HepG2 (cell line): ENCODE results near the gene KIN. TPM values are rescaled to one million over a fixed set of nuclear protein-coding genes. Genes with fewer than 3 reads are reported as not detected.

Source experiments
- HNRNPLL ChIP-seq: fragments of 200-400 bp; formaldehyde crosslinking; IDR thresholded peaks from 2 replicates; pipeline ENCODE4 v1.6.1; 2017; ENCODE audit warnings: mild to moderate bottlenecking, low read depth, low read length; ENCODE audit not compliant: poor library complexity, severe bottlenecking
- NFKBIZ ChIP-seq: IDR thresholded peaks from 2 replicates; pipeline ENCODE4 v1.6.1; 2018; ENCODE audit warnings: missing genetic modification reagents, missing compliant biosample characterization
- RNF219 ChIP-seq: sonication (generic); formaldehyde crosslinking; IDR thresholded peaks from 2 replicates; pipeline ENCODE4 v1.5.0; 2020; ENCODE audit warnings: mild to moderate bottlenecking, missing genetic modification reagents
- SNAPC5 ChIP-seq: sonication (generic); formaldehyde crosslinking; IDR thresholded peaks from 2 replicates; pipeline ENCODE4 v1.8.1; 2023; ENCODE audit warnings: mild to moderate bottlenecking, missing genetic modification reagents, borderline replicate concordance
- SOX6 ChIP-seq, 2 experiments: fragments of 450-650 bp in 1 of 2; sonication (generic) in 1 of 2; formaldehyde crosslinking in 1 of 2; IDR thresholded peaks; 2 replicates each; pipeline versions ENCODE4 v1.4.0 to v1.6.1; 2017 to 2020; ENCODE audit warnings: antibody characterized with exemption in 1 of 2, mild to moderate bottlenecking in 1 of 2, missing genetic modification reagents in 1 of 2
- SP5 ChIP-seq: IDR thresholded peaks from 2 replicates; pipeline ENCODE4 v1.6.1; 2016; ENCODE audit warnings: low read depth, borderline replicate concordance
- TAF1 ChIP-seq: sonication (generic); formaldehyde crosslinking; IDR thresholded peaks from 2 replicates; pipeline ENCODE4 v1.4.0; 2020; ENCODE audit warnings: missing genetic modification reagents
- TRAFD1 ChIP-seq: sonication (generic); formaldehyde crosslinking; IDR thresholded peaks from 2 replicates; pipeline ENCODE4 v1.5.1; 2020; ENCODE audit warnings: missing genetic modification reagents, mild to moderate bottlenecking, borderline replicate concordance
- ZFX ChIP-seq: sonication (generic); formaldehyde crosslinking; IDR thresholded peaks from 2 replicates; pipeline ENCODE4 v1.4.0; 2020; ENCODE audit warnings: mild to moderate bottlenecking, low read depth, missing genetic modification reagents, moderate library complexity
- ZMYM4 ChIP-seq: sonication (generic); formaldehyde crosslinking; IDR thresholded peaks from 2 replicates; pipeline ENCODE4 v1.8.1; 2023; ENCODE audit warnings: mild to moderate bottlenecking, missing genetic modification reagents
- ZNF180 ChIP-seq: sonication (generic); formaldehyde crosslinking; IDR thresholded peaks from 2 replicates; pipeline ENCODE4 v1.4.0; 2020; ENCODE audit warnings: low read depth, missing genetic modification reagents, borderline replicate concordance
- ZNF280D ChIP-seq: sonication (generic); formaldehyde crosslinking; IDR thresholded peaks from 2 replicates; pipeline ENCODE4 v1.5.1; 2020; ENCODE audit warnings: mild to moderate bottlenecking, missing genetic modification reagents
- ZNF484 ChIP-seq: sonication (generic); formaldehyde crosslinking; IDR thresholded peaks from 2 replicates; pipeline ENCODE4 v1.5.1; 2020; ENCODE audit warnings: mild to moderate bottlenecking, low read depth, missing genetic modification reagents, borderline replicate concordance
- ZNF556 ChIP-seq: sonication (generic); formaldehyde crosslinking; IDR thresholded peaks from 2 replicates; pipeline ENCODE4 v1.4.0; 2020; ENCODE audit warnings: mild to moderate bottlenecking, missing genetic modification reagents, borderline replicate concordance
- ZNF770 ChIP-seq: sonication (generic); formaldehyde crosslinking; IDR thresholded peaks from 2 replicates; pipeline ENCODE4 v1.5.0; 2020; ENCODE audit warnings: mild to moderate bottlenecking, missing genetic modification reagents
- ZZZ3 ChIP-seq: sonication (generic); formaldehyde crosslinking; IDR thresholded peaks from 2 replicates; pipeline ENCODE4 v1.4.0; 2020; ENCODE audit warnings: missing genetic modification reagents, mild to moderate bottlenecking, borderline replicate concordance
- polyA plus RNA-seq, 8 experiments: library from polyadenylated mRNA; depleted of rRNA in 3 of 8; stranded (reverse) in 7 of 8; unstranded in 1 of 8; fragments of >200 nt; fragmentation: Illumina TruSeq in 4 of 8; extraction: Trizol in 4 of 8; gene quantifications; 2 replicates each; pipeline versions ENCODE4 v1.2.1 to v1.2.3, GENCODE V29; 2011 to 2016; ENCODE audit warnings: low read depth in 4 of 8, missing spikeins in 1 of 8, mixed read lengths in 1 of 8; ENCODE audit not compliant: insufficient read depth in 1 of 8
- total RNA-seq, 5 experiments: library from RNA; depleted of rRNA; stranded (reverse); fragments of >200 nt; fragmentation: Illumina TruSeq; extraction: Trizol; gene quantifications; 2 replicates each; pipeline ENCODE4 v1.2.3, GENCODE V29; 2016; ENCODE audit warnings: low read depth in 1 of 5

Gene KIN
- total and polyA plus RNA-seq, 2 of the 13 experiments (the other 11 are each of a cell fraction or from before 2014, with no cell fraction given) = 4.9 to 23.2 TPM

GRCh38 chr10:7787857-7788638 is at the start of gene KIN, which contains the start of gene ATP5F1C (continued):
- TF ChIP-seq ZNF280D (CRISPR knock-in tag) = peak; percentile 91
- peak; percentile 65; the same call in 1 of the 2 replicates for TF ChIP-seq RNF219 (CRISPR knock-in tag)
- peak; percentile 100 for TF ChIP-seq ZFX (CRISPR knock-in tag)
- TF ChIP-seq SOX6 (IDR thresholded peaks at IDR 0.05) = no peak
- peak; percentile 63 for TF ChIP-seq SOX6 (CRISPR knock-in tag; IDR thresholded peaks at IDR 0.05)
- 0 out of 2 replicates have a peak, but pooled peaks have one; percentile 29 for TF ChIP-seq ZNF556 (CRISPR knock-in tag)
- TF ChIP-seq ZNF484 (CRISPR knock-in tag) = no peak
- TF ChIP-seq ZZZ3 (CRISPR knock-in tag) = peak; percentile 60; the same call in 1 of the 2 replicates
- no peak; the same call in 1 of the 2 replicates for TF ChIP-seq SNAPC5 (CRISPR knock-in tag)
- TF ChIP-seq ZMYM4 (CRISPR knock-in tag) = peak; percentile 80; the same call in 1 of the 2 replicates
- TF ChIP-seq NFKBIZ (CRISPR knock-in tag) = peak; percentile 66; the same call in 1 of the 2 replicates
- TF ChIP-seq TRAFD1 (CRISPR knock-in tag) = no peak
- 0 out of 2 replicates have a peak, but pooled peaks have one; percentile 36 for TF ChIP-seq ZNF770
- TF ChIP-seq TAF1 (CRISPR knock-in tag) = peak; percentile 91
- peak; percentile 70 for TF ChIP-seq HNRNPLL
- TF ChIP-seq ZNF180 = no peak
- TF ChIP-seq SP5 = peak; percentile 82
